COLO829 (cell line): ENCODE data around the gene TSPAN15.

Experiments used
- DNase-seq: peaks from one replicate; pipeline ENCODE4 v3.0.0; 2012; ENCODE audit warnings: low spot score

Gene TSPAN15

GRCh38 chr10:69451209-69451783, at the start of gene TSPAN15:
Gene TSPAN15, plus strand, starts transcription at chr10:69451465. Its CDS starts 130 bp downstream, at chr10:69451595.
- DNase-seq: no peak

GRCh38 chr10:69402386-69402785, 48.9 kb upstream of the TSPAN15 start:
- DNase-seq: no peak

DNA sequence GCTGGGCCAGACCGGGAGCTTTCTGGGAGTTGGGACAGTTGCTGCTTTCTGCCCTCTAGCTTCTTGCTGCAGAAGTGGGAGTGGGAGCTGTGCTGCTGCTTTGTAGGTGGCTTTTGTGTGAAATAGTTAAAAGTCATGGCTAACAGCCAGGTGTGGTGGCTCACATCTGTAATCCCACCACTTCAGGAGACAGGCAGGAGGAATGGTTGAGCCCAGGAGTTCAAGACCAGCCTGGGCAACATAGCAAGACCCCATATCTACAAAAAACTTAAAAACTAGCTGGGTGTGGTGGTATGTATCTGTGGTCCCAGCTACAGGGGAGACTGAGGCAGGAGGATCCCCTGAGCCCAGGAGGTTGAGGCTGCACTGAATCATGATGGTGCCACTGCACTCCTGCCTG, 48.2 kb upstream of the TSPAN15 start:
- no peak for DNase-seq

GRCh38 chr10:69403519-69403918, 47.7 kb upstream of the TSPAN15 start:
- DNase-seq: no peak

DNA sequence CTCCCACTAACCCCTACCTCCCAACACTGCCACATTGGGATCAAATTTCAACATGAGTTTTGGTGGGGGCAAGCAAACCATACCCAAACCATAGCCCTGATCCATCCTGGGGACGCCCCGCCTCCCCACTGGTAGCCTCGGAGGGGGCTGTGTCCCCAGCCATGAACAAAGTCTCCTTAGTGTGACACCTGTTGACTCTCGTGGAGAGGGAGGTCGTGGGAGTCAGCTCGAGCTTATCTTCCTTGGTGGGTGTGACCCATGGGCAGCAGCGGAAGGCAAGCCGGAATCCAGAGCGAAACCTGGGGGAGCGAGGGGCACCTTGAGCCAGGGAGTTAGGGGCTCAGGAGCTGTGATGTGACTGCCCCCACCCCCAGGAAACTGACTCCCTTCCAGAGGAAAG, 46.5 kb upstream of the TSPAN15 start:
- no peak for DNase-seq

DNA sequence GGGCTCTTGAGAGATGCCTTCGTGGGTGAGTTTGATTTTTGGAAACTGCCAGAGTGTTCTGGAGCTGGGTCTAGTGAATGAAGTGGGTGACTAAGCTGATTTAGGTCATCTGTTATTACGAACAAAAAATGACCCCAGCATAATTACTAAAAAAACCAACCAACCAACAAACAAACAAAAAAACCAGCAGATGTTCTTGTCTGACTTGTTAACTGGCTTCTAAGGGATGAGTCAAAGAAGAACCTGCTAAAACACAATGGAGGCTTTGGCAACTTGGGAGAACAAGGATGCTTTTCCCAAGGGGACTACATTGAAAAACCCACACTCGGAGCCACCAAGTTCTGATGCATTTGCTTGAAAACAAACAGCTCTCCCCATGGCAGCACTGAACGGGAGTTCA, 46.0 kb upstream of the TSPAN15 start:
- DNase-seq: no peak

DNA sequence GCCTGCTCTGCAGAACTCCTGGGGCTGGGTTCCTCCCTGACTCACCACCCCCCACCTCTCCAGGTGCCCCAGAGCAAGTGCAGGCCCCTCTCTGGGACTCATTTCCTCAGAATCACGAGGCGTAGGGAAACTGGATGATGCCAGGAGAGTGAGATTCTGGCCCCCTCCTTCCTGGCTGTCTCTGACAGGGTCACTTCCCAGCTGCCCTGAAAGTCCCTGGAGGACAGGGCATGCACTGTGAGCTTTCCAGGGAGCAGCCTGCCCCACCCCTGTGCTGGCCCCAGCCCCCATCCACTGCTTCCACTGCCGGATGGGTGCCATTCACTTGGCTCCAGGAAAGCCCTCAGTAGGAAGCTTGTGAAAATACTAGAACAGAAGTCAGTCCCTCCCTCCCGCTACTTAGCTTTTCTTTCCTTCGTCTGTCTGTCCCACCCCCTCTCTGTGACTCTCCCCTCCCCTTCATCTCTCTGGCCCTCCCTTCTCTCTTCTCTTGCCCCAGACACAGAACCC, 44.9 kb upstream of the TSPAN15 start:
- no peak for DNase-seq

DNA sequence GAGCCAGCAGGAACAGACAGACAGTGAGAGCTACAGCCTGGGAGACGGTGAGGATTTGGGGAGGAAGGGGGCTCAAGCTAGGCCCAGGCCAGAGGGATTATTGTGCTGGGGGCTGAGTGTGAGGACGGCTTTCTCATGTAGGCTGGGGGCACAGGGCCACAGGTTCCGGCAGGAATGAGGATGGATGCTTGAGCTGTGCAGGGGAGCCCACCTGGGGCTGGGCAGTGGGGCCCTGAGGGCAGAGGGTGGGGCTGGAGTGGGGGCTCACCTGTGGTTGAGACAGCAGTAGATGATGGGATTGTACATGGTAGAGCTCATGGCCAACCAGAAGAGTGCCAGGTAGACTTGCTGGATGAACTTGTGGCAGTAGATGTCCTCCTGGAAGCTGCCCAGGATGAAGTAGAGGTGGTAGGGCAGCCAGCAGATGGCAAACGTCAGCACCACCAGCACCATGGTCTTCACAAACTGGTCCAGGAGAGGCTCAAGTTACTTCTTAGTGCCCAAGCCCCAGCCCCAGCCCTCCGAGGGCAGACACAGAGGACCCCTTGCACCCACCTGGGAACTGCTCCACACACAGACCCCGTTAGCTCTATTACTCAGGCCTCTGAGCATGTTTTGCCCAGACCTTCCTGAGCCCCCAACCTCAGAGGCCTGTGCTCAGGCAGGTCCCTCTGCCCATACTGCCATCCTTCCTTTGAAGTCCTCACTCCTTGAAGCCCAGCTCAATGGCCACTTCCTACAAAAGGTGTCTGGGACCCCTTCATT, 44.3 kb upstream of the TSPAN15 start:
- DNase-seq: no peak

GRCh38 chr10:69407621-69408301, 43.5 kb upstream of the TSPAN15 start:
- no peak for DNase-seq

GRCh38 chr10:69408318-69409175, 42.7 kb upstream of the TSPAN15 start:
- DNase-seq: peak; percentile 83

DNA sequence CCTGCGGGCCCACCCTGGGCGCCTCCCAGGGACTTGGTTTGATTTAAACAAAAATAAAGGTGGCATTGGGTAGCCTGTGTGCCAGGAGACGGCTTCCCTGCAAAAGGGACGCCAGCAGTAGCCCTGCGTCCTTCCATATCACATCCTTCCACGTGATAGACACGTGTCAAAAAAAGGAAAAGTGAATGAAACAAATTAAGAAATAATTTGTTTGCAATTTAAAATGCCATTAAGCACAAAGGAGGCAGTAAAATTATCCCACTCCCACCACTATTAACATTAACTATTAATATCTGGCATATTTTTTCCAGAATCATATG, 42.1 kb upstream of the TSPAN15 start:
- no peak for DNase-seq

DNA sequence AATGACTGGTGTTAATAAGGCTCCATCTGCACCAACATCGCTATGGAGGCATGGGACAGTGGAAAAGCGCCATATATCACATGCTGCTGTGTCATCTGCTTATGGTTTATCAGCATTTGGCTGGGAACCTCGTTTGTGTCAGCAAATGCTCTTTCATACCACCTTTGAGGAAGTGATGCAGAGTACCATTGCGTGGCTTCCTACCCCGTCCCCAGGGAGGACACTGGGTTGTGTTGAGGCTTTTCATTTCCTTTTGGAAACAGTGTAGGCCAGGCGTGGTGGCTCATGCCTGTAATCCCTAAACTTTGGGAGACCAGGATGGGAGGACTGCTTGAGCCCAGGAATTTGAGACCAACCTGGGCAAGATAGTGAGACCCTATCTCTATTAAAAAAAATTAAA, 41.3 kb upstream of the TSPAN15 start:
- DNase-seq: no peak

DNA sequence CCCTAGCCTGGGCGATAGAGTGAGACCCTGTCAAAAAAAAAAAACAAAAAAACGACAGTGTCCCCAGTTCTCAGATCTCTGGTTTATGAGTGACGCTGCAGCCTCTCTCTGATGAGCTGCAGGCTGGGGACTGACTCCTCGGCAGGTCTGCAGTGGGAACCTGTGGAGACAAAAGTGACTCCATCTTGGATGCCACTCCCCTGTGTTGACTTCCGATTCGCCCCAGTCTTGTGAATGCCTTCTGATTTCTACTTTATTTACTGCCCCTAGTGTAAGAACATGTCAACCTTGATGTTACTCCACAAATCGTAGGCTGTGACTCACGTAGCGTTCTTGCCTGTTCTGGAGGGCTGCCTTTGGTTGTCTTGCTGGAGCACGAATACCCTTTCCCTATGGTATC, 40.8 kb upstream of the TSPAN15 start:
- no peak for DNase-seq

- no peak for DNase-seq
These were observed 39.8 kb upstream of the TSPAN15 start for GRCh38 chr10:69411476-69411875.

- no peak for DNase-seq
These were observed 39.0 kb upstream of the TSPAN15 start for GRCh38 chr10:69412232-69412790.

GRCh38 chr10:69413221-69413865, 37.9 kb upstream of the TSPAN15 start:
- DNase-seq: peak; percentile 43

DNA sequence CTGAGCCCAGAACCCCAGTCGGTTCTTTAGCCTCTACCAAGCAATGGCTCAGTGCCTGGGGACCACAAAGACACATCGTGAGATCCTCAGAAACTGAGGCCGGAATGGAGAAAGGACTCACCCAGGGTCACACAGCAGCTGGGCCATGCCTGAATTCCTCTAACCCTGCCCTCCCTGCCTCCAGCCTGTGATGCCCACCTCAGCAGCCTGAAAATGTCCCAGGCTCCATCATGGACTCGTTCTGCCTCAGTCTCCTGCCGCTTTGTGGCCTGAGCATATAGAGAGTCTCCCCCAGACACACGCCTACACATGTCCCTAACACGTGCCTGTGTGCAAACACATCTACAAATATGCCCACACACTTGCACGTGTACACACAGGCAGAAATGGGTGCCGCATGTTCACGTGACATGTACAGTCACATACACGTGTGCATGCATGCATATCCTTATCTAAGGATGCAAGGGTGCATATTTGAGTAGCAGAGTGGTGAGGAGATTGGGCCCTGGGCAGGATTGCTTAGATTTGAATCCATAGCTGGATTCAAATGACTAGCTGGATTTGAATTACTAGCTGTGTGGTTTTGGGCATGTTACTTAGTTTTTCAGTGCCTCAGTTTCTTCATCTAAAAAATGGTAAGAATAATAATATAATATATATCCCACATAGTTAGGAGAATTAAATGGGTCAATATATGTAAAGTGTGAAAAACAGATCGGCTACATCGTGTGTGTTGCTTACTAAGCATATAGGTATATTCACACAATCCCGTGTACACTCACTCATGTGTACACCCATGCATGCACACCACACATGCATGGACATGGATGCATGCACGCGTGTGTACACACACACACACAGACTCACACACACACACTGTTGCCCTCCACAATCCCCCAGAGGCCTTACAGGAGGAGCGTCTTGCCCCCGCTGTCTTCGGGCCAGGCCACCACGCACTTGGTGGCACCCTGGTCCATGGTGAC, 36.9 kb upstream of the TSPAN15 start:
- no peak for DNase-seq

DNA sequence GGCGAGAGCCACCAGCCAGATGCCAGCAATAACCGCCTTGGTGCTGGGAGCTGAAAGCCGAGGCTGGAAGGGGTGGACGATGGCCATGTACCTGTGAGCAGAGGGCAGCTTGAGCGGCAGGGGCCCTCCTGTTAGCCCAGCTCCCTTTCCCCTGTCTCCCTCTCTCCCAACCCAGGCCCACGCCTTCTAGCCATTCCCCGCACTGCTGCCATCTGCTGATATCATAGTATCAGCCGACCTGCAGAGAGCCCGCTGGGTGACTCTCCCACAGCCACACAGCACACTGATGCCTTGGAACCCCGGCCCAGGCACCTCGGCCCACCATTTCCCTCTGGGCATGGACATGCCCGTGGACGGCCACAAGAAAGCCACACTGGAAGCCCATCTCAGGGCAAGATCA, 36.2 kb upstream of the TSPAN15 start:
- no peak for DNase-seq

- DNase-seq: no peak
These were observed 35.3 kb upstream of the TSPAN15 start for GRCh38 chr10:69415951-69416350.

DNA sequence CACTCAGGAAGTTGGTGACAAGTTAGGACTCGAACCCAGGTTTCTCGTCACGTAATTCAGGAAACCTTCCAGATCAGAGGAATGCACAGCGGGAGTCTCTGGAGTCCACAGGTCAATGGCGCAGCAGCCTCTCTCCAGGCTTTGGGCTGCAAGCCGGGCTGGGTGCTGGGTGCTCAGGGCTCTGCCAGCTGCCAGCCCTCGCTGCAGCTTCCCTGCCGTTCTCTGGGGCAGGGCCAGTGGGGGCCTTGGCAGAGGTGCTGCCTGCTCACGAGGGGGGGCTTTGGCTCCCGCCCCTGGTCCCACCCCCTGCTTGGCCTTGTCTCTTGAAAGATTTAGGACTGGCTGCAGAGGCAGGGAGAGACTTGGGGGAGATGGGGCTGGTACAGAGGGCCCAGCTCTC, 34.6 kb upstream of the TSPAN15 start, which contains the start of gene TACR2:
TSS of gene TACR2 (minus strand) at position 224 of the 400 bp plus-strand sequence. CDS start 595 bp downstream, outside the sequence.
- no peak for DNase-seq
